HG02571 (cell line): ENCODE results near the gene ANO8.

ENCODE experiments used
- ATAC-seq: cut with Tn5 transposase; IDR thresholded peaks from one replicate; pipeline ENCODE4 v1.9.1; 2021; ENCODE audit warnings: mild to moderate bottlenecking, moderate library complexity; ENCODE audit not compliant: unreplicated experiment

The ANO8 gene

DNA sequence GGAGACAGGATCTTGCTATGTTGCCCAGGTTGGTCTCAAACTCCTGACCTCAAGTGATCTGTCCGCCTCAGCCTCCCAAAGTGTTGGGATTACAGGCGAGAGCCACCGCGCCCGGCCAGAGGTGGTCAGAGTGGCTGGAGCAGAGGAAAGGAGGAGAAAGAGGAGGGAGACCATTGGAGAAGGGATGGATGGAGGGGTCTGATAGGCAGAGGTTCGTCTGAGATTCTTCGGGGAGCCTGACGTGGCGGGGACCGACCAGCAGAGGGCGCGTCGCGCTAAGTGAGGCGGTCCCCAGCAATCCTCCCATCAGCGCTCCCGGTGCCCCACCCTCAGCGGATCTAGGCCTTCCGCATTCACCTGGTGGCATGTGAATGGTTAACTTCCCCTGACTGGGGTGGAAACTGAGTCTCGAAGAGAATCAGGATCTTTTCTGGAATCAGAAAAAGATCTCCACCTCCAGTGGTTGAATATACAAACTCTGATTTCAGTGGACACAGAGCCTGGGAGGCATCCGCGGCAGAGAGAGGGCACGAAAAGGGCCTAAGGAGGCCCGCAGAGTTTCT, 11.5 kb upstream of the ANO8 start:
- ATAC-seq = no peak

DNA sequence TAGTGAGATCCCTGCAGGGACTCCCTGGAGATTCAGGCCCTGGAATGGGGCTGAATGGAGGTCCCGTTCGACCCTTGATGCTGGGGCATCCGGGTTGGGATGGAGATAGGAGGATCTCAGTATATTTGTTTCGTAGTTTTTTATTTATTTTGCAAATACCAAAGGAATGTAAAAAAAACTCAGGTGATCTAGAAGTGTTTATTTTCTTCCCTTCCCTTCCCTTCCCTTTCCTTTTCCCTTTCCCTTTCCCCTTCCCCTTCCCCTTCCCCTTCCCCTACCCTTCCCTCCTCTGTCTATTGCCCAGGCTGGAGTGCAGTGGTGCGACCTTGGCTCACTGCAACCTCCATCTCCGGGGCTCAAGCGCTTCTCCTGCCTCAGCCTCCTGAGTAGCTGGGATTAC, 7.2 kb upstream of the ANO8 start:
- no peak for ATAC-seq

DNA sequence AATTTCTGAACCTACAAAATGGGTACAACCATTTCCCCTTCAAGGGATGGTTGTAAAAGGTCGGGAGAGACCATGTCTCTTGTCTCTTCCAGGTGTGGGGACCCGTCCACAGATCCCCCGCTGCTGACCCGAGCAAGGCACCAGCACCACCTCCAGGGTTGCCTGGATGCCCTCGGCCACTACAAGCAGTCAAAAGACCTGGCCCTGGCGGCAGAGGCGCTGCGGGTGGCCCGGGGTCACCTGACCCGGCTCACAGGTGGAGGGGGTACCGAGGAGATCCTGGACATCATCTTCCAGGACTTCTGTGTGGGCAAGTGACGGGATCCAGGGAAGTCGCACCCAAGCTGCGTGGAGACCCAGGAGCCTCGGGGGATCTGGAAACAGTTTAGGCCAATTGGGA, 6.7 kb upstream of the ANO8 start:
- no peak for ATAC-seq

DNA sequence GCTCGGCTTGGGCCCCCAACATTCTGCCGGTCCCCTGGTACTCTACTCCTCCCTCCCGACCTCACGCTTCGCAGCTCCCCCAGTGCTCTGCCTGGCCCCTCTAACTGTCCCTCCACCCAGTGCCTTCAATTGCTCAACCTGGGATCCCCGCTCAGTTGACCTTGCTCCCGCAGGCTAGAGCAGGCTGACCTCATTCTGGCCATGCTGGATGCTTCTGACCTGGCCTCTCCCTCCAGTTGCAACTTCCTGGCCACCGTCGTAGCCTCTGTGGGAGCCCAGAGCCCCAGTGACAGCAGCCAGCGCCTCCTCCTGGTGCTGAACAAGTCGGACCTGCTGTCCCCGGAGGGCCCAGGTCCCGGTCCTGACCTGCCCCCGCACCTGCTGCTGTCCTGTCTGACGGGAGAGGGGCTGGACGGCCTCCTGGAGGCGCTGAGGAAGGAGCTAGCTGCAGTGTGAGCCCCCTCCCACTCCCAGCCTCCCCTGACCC, 6.3 kb upstream of the ANO8 start:
- ATAC-seq = no peak

DNA sequence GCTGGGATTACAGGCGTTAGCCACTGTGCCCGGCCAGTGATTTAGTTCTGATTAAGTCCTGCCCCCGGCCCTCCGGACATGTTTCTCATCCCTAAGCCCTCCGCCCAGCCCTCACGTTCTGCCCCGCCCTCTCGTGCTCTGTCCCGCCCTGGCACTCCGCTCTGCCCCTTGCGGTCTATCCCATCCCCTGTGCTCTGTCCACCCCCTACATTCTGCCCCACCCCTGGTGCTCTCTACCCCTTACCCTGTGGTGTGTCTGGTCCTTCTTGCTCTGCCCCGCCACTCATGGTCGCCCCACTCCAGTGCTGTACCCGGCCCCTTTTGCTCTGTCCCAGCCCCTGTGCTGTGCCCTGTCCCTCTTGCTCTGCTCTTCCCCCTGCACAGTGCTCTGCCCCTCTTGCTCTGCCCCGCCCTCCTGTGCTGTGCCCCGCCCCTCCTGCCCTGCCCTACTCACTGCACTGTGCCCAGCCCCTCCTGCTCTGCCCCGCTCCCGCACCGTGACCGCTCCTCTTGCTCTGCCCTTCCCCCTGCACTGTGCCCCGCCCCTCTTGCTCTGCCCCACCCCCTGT, 5.7 kb upstream of the ANO8 start:
- ATAC-seq = no peak

DNA sequence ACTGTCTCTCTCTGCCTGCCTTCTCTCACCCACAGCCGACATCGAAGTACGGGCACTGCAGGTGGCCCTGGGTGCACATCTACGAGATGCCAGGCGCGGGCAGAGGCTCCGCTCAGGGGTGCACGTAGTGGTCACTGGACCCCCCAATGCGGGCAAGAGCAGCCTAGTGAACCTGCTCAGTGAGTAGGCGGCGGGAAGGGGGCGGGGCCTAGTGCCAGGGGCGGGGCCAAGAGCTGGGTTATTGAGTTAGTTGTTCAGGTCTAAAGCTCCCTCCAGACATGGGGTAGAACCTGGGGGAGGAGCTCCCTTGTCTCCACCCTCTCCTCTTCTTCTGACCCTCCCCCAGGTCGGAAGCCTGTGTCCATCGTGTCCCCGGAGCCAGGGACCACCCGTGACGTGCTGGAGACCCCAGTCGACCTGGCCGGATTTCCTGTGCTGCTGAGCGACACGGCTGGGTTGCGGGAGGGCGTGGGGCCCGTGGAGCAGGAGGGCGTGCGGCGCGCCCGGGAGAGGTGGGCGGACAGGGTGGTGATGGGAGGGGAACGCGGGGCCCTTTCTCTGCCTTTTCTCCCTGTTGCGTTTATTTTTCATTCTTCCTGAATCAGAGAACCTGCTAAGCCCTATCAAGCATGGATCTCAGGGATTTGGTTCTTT, 4.6 kb upstream of the ANO8 start:
- no peak for ATAC-seq

DNA sequence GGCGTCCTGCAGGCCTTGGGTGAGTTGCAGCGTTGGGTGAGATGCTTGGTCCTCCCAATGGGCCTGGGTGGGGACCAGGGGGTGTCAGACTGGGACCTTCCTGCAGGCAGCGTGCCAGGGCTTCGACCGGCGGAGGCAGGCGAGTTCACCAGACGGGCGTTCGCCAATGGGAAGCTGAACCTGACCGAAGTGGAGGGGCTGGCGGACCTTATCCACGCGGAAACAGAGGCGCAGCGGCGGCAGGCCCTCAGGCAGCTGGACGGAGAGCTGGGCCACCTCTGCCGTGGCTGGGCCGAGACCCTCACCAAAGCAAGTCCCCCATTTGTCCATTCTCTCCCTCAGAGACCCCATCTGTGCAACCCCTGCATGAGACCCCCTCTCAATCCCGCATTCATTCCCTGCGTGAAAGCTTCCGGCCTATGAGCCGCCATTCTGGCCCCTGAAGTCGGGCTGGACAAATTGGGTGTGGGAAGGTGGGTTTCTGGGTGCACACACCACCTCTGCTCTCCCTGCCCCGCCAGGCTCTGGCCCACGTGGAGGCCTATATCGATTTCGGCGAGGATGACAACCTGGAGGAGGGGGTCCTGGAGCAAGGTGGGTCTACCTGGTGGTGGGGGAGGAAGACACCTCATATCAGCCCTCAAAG, 3.9 kb upstream of the ANO8 start:
- no peak for ATAC-seq

DNA sequence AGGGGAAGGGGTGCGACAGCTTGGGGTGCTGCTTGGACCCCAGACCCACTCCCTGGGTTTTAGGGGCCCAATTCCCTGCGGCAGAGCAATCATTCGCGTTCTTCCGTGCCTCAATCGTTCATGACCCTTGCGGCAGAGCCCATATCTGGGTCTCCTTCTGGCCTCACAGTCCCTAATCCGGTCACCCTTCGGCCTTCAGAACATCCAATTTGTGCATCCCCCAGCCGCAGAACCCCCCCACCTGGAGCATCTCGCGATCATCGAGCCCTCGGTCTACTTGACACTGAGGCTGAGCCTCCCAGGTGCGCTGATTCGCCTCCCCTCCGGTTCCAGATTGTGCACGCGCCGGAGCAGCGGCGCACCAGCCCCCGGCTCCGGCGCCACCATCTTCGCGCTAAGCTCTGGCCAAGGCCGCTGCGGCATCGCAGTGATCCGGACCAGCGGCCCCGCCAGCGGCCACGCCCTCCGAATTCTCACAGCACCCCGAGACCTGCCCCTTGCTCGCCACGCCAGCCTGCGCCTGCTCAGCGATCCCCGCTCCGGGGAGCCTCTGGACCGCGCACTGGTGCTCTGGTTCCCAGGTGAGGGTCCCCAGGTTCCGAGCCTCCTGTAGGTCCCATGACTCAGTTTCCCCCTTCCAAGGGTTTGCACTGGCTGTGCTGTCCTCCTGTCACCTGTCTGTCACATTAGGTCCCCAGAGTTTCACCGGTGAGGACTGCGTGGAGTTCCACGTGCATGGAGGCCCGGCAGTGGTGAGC, 3.2 kb upstream of the ANO8 start:
- no peak for ATAC-seq

DNA sequence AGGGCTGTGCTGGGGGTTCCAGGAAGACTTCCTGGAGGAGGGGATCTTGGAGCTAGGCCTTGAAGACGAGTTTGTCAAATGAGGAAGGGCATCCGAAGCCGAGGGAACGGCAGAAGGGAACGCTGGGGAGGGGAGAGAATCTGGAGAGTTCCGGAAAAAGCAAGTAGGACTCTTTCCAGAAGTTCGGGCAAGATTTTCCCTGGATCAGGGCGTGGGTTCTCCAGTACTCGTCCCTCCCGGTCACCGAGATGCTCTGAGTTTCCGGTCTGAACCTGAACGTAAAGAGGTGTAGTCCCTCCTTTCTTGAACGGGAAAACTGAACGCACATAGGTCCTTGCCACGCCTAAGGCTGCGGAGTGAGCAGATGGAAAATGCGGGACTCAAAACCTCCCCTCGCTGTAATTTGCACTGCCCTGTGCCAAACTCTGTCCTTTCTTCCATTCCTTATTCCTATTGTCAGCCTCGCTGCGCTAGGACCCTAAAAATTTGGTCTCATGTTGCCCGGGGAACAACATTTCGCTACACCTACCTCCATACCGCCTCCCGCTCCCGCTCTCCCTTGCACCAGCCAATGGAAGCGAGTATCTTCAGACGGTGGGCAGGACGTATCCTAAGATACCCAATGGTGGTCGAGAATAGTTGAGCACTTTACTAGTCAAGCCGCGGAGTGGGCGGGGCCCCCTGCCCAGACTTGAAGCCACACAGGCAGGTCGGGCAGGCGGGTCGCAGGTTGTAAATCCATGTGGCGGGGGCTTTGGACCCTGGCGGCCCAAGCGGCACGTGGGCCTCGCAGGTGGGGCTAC, 2.4 kb upstream of the ANO8 start, which contains the start of gene GTPBP3:
GTPBP3 (plus strand) TSS at position 682 of the 803 bp plus-strand sequence; CDS start at position 741, 59 bp downstream.
- ATAC-seq = peak; percentile 69

DNA sequence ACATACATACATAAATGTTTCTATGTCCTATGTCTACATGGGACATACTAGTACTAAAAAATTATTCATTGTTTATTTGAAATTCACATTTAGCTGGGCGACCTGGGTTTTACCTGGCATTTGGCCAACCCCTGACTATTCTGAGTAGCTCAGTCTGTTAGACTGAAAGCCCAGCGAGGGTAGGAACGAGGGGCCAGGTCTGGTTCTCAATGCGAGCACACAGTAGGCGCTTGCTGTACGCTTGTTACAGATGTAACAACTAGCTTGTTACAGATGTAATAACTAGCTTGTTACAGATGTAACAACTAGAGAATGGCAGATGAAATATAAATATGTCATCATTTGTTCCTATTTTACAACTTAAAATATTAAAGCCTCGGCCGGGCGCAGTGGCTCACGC, 920 bp upstream of the ANO8 start:
- no peak for ATAC-seq

DNA sequence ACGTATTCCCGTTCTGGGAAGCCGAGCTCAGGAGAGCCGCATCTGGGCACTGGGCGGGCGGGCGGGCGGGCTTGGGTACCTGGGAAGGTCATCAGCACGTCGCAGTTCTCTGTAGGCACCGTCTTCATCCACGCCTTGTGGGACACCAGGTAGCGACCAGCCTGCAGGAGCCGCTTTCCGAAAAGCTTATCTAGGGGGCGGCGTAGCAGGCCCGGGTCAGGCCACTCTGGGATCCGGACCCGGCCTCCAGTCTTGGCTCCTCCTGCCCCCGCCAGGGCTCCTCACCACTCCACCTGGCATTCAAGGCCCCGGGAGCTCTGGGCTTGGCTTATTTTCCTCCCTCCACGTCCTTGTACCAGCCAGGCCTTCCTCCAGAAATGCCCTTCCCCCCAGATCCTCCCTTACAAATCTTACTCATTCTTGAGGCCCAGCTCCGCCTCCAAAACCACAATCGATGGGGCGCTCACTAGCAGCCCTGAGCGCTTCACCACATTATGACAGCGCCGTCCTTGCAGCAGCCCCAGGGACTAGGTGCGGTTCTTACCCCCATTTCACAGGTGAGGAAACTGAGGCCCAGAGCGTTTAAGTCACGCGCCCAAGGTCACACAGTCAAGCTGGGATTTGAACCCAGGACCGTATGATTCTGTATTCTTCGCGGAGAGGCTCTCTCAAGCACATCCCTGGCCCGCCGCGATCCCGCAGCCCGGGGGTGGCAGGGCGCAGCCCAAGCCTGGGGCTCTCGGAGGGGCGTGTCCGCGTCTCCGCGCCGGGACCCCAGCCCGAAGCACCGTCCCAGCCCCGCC, 843 bp downstream of the ANO8 start:
- ATAC-seq = no peak

DNA sequence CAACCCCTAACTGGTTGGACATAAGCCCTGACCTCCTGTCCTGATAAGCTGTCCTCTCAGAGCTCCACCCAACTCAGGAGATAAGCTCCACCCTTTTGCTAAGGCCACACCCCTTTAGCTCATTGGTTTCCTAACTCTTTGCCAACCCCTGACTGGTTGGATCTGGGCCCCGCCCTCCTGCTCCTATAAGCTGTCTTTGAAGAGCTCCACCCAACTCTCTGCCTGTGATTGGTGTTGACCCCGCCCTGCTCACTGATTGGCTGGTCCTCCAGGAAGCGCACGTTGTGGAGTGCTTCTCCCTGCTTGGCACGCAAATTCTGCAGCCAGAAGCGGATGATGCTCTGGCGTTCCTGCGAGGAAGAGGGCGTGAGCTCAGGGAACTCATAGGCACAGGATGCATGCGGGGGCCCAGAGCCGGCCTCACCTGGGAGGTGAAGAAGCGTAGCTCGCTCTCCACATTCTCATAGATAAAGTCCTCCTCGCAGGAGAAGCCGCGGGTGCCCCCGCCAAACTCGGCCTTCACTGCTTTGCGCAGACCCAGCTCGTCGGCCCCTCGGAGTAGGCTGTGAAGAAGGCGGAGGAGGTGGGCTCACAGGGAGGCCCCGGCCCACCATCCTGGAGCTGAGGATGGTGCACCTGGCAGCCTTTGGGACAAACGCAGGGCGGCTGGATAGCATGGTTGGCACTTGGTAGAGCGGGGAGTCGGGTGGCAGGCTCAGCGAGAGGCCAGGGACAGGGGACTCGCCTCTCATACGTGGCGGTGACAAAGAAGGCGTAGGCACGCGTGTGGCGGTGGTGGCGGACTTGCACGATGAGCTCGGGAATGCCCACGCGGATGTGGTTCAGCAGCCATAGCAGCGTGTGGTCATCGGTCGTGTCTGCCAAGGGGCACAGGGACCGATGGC, 1.7 kb downstream of the ANO8 start:
- ATAC-seq = no peak

DNA sequence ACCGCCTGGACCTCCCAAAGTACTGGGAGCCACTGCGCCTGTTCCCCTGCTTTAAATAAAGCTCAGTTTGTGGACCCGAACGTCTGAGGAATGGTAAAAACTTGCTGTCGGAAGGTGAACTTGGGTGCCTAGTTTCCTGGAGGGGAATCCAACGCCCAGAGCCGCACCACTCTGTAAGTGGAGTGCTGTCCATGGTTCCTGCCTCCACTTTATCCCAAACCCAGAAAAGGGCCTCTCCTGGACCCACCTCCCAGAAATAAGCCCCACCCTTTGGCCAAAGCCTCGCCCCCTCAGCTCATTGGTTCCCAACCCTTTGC, 2.3 kb downstream of the ANO8 start:
- ATAC-seq = no peak

DNA sequence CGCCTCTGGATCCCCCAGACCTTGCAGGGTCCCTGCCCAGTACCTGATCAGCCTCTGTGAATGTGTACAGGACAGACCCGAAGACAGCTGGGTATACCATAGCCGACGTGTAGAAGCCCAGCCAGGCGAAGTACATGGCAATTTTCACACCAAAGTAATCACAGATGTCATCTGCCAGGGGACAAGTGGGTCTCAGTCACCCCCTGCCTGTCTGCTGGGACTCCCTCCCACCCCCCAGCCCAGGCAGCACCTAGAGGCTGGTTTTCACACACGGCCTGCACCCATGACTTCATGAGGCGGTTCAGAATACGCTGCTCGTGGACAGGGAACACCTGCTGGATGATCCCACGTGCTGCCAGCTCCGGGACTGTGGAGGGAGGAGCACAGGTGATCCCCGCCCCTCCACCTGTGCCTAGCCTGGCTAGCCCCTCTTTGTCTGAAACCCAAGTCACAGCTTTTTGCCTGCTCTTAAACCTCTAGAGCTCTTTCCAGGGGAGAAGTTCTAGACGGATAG, 3.6 kb downstream of the ANO8 start:
- no peak for ATAC-seq

DNA sequence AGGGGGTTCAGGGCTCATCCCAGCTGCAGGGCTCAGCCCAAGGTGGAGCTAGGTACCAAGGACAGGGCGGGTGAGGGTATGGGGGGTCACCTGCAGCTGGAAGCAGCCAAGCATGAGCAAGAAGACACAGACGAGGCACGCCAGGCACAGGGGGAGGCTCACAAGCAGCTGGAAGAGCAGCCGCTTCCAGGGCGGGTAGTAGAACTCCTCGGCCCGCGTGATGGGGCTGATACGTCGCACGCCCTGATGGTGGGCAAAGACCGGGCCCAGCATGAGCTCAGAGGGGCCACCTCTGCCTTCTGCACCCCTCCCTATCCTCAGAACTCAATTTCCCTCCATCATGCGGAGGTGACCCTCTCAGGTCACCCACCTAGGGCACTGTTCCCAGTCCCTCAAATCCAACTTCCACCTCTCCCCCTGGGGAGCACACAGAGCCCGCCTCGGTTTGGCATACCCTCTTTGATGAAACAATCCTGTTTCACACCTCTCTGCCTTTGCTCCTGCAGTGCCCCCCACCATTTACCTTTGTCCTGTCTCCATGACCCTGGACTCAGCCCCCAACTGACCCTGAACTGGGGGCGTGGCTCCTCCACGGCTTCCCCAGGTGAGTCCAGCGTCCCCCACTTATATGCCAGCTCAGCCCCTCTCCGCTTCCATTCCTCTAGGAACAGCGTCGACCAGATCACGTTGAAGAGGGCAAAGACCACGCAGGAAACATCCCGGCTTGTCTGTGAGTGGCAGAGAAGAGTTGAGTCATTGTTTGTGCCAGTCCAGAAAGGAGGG, 4.2 kb downstream of the ANO8 start:
- no peak for ATAC-seq

DNA sequence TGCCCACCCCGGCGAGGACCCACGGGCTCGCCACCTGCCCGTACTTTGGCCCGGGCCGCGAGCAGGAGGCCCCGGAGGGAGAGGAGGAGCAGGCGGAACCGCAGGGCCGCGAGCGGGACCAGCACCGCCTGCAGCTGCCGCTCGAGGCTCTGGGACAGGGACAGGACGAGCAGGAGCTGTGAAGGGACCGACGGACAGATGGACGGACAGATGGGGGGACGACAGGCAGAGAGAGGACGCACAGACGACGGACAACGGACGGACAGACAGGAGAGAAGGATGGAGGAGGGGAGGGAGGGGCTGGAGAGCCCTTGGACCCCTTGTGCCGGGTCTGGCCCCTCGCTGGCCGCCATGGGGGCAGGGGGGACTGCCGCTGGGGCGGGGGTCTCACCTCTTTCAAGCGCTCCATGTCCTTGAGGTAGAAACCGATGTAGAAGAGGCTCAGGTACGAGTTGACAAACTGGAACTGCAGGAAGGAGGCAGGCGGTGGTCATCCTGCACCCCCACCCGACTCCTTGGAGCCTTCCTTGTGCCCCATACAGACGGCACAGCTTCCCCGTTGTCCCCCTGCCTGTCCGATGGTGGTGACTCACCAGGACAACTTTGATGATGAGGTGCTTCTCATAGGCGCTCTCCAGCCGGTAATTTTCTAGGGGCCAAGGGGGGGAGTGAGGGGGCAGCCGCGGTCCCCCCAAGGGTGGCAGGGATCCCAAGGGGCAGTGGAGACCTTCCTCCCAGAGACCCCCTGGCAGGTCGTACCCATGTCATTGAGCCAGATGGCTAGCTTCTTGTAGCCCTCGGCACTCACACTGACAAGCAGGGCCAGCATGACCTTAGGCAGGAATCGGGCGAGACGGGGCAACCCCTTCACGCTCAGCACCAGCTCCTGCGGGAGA, 5.0 kb downstream of the ANO8 start:
- no peak for ATAC-seq
